Measurements from ENCODE around the gene FRYL.

The FRYL gene

GRCh38 chr4:48602763-48603162 lies 177.3 kb downstream of the FRYL start:
- no peak for DNase-seq

GRCh38 chr4:48602222-48602621 lies 177.9 kb downstream of the FRYL start:
- no peak for DNase-seq

- DNase-seq: no peak
These were observed 183.7 kb downstream of the FRYL start for GRCh38 chr4:48596336-48596735.

- DNase-seq: peak in 1 of 2 experiments; percentile 30
These were observed 185.9 kb downstream of the FRYL start for GRCh38 chr4:48594180-48594579.

- no peak for DNase-seq
These were observed 188.7 kb downstream of the FRYL start for GRCh38 chr4:48591372-48591771.

GRCh38 chr4:48590884-48591283 lies 189.2 kb downstream of the FRYL start:
- no peak for DNase-seq

GRCh38 chr4:48589098-48589445 lies 191.0 kb downstream of the FRYL start:
- DNase-seq: no peak

- peak; percentile 18 to 43 for DNase-seq
These were observed 191.6 kb downstream of the FRYL start for GRCh38 chr4:48588230-48589097.

GRCh38 chr4:48585401-48585800 lies 194.7 kb downstream of the FRYL start:
- no peak for DNase-seq

- peak; percentile 89 to 92 for DNase-seq
These were observed 201.7 kb downstream of the FRYL start for GRCh38 chr4:48578132-48578968.

- no peak for DNase-seq
These were observed 204.1 kb downstream of the FRYL start for GRCh38 chr4:48575964-48576363.

GRCh38 chr4:48571471-48571870 lies 208.6 kb downstream of the FRYL start:
- no peak for DNase-seq

GRCh38 chr4:48570646-48571220 lies 209.3 kb downstream of the FRYL start:
- DNase-seq: no peak

GRCh38 chr4:48566034-48566384 lies 214.1 kb downstream of the FRYL start:
- DNase-seq: no peak

GRCh38 chr4:48565362-48566033 lies 214.6 kb downstream of the FRYL start:
- no peak for DNase-seq

GRCh38 chr4:48564151-48564550 lies 215.9 kb downstream of the FRYL start:
- no peak for DNase-seq

GRCh38 chr4:48558819-48559218 lies 221.3 kb downstream of the FRYL start:
- no peak for DNase-seq

GRCh38 chr4:48558026-48558425 lies 222.1 kb downstream of the FRYL start:
- no peak for DNase-seq

- DNase-seq: peak in 1 of 2 experiments; percentile 19
These were observed 222.6 kb downstream of the FRYL start for GRCh38 chr4:48557478-48557877.

GRCh38 chr4:48556268-48556667 lies 223.8 kb downstream of the FRYL start:
- no peak for DNase-seq

- DNase-seq: no peak
These were observed 225.5 kb downstream of the FRYL start for GRCh38 chr4:48554606-48555005.

GRCh38 chr4:48553720-48554119 lies 226.4 kb downstream of the FRYL start:
- DNase-seq: no peak

- peak; percentile 76 to 83 for DNase-seq
These were observed 233.7 kb downstream of the FRYL start for GRCh38 chr4:48546336-48546735.
